IMR-90 (cell line): Measurements from ENCODE around the gene UGT1A3.

ENCODE experiments used
- FOS ChIP-seq: fragments of 150-350 bp; IDR thresholded peaks from 2 replicates; pipeline ENCODE4 v1.6.1; 2016; ENCODE audit warnings: low read depth, low read length
- MAFK ChIP-seq: IDR thresholded peaks from 2 replicates; pipeline ENCODE4 v1.6.1; 2012; ENCODE audit warnings: low read depth, low read length, improper control_type of control experiment
- MAZ ChIP-seq: IDR thresholded peaks from 2 replicates; pipeline ENCODE4 v1.6.1; 2012; ENCODE audit warnings: low read depth, mild to moderate bottlenecking, low read length, improper control_type of control experiment, moderate library complexity, borderline replicate concordance
- MXI1 ChIP-seq: IDR thresholded peaks from 2 replicates; pipeline ENCODE4 v1.6.1; 2012; ENCODE audit warnings: low read depth, mild to moderate bottlenecking, low read length, moderate library complexity, borderline replicate concordance
- NFE2L2 ChIP-seq: fragments of 150-350 bp; IDR thresholded peaks from 2 replicates; pipeline ENCODE4 v1.6.1; 2016; ENCODE audit warnings: low read depth, mild to moderate bottlenecking, low read length
- POLR2A ChIP-seq: IDR thresholded peaks from 2 replicates; pipeline ENCODE4 v1.6.1; 2012; ENCODE audit warnings: mild to moderate bottlenecking, low read depth, low read length
- RFX5 ChIP-seq: IDR thresholded peaks from 2 replicates; pipeline ENCODE4 v1.8.0; 2012; ENCODE audit warnings: low read depth, mild to moderate bottlenecking, low read length, moderate library complexity
- TF ChIP-seq, protein P1 (sequence below): conservative IDR thresholded peaks from 2 replicates; pipeline ENCODE4 v1.5.1; 2012; ENCODE audit warnings: mild to moderate bottlenecking, low read depth, low read length, improper control_type of control experiment
- TF ChIP-seq, protein P2 (sequence below): fragments of 150-350 bp; IDR thresholded peaks from 2 replicates; pipeline ENCODE4 v1.6.1; 2017; ENCODE audit warnings: mild to moderate bottlenecking, antibody characterized with exemption, low read length, low read depth
- TF ChIP-seq, protein P3 (sequence below): fragments of 150-350 bp; IDR thresholded peaks from 2 replicates; pipeline ENCODE4 v1.6.1; 2016; ENCODE audit warnings: low read depth, mild to moderate bottlenecking, low read length, moderate library complexity, borderline replicate concordance

DNA sequence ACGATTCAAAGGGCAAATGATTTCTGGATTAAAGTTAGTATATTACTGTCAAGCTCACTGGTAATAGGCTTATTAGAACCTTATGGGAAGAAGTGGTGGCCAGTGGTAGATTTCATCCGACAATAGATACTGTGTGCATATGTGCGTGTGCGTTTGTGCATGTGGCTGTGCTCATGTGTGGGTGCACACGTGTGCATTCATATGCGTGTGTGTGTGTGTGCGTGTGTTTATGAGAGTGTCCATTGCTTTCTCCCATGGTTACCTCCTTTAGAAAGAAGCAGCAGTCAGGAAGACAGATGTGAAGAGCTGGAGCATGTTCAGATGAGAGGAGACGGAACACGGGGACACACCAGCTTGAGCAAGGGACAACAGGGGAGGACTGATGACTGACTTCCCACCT is 40.4 kb downstream of the UGT1A3 start:
- no peak for TF ChIP-seq POLR2A
- TF ChIP-seq, protein P1, sequence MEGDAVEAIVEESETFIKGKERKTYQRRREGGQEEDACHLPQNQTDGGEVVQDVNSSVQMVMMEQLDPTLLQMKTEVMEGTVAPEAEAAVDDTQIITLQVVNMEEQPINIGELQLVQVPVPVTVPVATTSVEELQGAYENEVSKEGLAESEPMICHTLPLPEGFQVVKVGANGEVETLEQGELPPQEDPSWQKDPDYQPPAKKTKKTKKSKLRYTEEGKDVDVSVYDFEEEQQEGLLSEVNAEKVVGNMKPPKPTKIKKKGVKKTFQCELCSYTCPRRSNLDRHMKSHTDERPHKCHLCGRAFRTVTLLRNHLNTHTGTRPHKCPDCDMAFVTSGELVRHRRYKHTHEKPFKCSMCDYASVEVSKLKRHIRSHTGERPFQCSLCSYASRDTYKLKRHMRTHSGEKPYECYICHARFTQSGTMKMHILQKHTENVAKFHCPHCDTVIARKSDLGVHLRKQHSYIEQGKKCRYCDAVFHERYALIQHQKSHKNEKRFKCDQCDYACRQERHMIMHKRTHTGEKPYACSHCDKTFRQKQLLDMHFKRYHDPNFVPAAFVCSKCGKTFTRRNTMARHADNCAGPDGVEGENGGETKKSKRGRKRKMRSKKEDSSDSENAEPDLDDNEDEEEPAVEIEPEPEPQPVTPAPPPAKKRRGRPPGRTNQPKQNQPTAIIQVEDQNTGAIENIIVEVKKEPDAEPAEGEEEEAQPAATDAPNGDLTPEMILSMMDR: no peak
- TF ChIP-seq MXI1: no peak
- no peak for TF ChIP-seq FOS
- TF ChIP-seq, protein P2, sequence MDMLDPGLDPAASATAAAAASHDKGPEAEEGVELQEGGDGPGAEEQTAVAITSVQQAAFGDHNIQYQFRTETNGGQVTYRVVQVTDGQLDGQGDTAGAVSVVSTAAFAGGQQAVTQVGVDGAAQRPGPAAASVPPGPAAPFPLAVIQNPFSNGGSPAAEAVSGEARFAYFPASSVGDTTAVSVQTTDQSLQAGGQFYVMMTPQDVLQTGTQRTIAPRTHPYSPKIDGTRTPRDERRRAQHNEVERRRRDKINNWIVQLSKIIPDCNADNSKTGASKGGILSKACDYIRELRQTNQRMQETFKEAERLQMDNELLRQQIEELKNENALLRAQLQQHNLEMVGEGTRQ: no peak
- no peak for TF ChIP-seq RFX5
- no peak for TF ChIP-seq MAZ
- TF ChIP-seq MAFK: no peak
- TF ChIP-seq, protein P3, sequence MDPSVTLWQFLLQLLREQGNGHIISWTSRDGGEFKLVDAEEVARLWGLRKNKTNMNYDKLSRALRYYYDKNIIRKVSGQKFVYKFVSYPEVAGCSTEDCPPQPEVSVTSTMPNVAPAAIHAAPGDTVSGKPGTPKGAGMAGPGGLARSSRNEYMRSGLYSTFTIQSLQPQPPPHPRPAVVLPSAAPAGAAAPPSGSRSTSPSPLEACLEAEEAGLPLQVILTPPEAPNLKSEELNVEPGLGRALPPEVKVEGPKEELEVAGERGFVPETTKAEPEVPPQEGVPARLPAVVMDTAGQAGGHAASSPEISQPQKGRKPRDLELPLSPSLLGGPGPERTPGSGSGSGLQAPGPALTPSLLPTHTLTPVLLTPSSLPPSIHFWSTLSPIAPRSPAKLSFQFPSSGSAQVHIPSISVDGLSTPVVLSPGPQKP: no peak
- TF ChIP-seq NFE2L2: no peak
